ENCODE measurements around the gene TGFBR3L.
"Not testable (repeated sequence)": the region's sequence is repeated elsewhere in the genome, so short reads cannot be mapped to it uniquely, and the experiment has no call there.

Gene TGFBR3L

GRCh38 chr19:7905268-7905667, 9.4 kb upstream of the TGFBR3L start:
- no peak for DNase-seq

- DNase-seq = no peak
Observed at GRCh38 chr19:7905859-7906258, 8.8 kb upstream of the TGFBR3L start.

- no peak for DNase-seq
Observed at GRCh38 chr19:7907122-7907521, 7.5 kb upstream of the TGFBR3L start.

- no peak for DNase-seq
Observed at GRCh38 chr19:7907544-7907943, 7.1 kb upstream of the TGFBR3L start.

- DNase-seq = no peak
Observed at GRCh38 chr19:7908078-7908699, 6.4 kb upstream of the TGFBR3L start.

GRCh38 chr19:7908742-7909461, 5.7 kb upstream of the TGFBR3L start:
- no peak for DNase-seq

GRCh38 chr19:7909471-7910067, 5.1 kb upstream of the TGFBR3L start:
- no peak for DNase-seq

GRCh38 chr19:7910321-7911161, 4.1 kb upstream of the TGFBR3L start:
- DNase-seq = no peak

- no peak for DNase-seq
Observed at GRCh38 chr19:7911508-7912143, 3.0 kb upstream of the TGFBR3L start.

GRCh38 chr19:7912144-7912696, 2.4 kb upstream of the TGFBR3L start:
- no peak for DNase-seq

- no peak for DNase-seq
Observed at GRCh38 chr19:7912697-7913564, 1.7 kb upstream of the TGFBR3L start.

- DNase-seq = no peak
Observed at GRCh38 chr19:7913652-7914051, 978 bp upstream of the TGFBR3L start.

GRCh38 chr19:7914099-7914498, 531 bp upstream of the TGFBR3L start:
- no peak for DNase-seq

- no peak for DNase-seq
Observed at GRCh38 chr19:7915250-7916102, 846 bp downstream of the TGFBR3L start.

GRCh38 chr19:7916103-7916954, 1.7 kb downstream of the TGFBR3L start:
- no peak for DNase-seq

- no peak for DNase-seq
Observed at GRCh38 chr19:7916955-7917266, 2.3 kb downstream of the TGFBR3L start.

GRCh38 chr19:7917267-7918061, 2.8 kb downstream of the TGFBR3L start:
- peak; percentile 42 for DNase-seq

GRCh38 chr19:7918062-7918614, 3.5 kb downstream of the TGFBR3L start:
- not testable (repeated sequence) for DNase-seq

All from KG1 (cell line).